Renal pelvis (tissue), 4 donors: ENCODE data around the gene UNG. TPM values are rescaled to one million over a fixed set of nuclear protein-coding genes. Genes with fewer than 3 reads are reported as not detected.

Experiments used
- DNase-seq: peaks from one replicate; pipeline ENCODE4 v3.0.0-alpha.2; 2013
- polyA plus RNA-seq, 3 donors: library from polyadenylated mRNA; unstranded; fragments of 120-200 nt; gene quantifications; one replicate each; pipeline ENCODE4 v1.2.1, GENCODE V29; 2013; ENCODE audit not compliant: insufficient read length in 3 of 3

The UNG gene
- polyA plus RNA-seq, 3 donors: 67.5 to 71.9 (median 71.8) TPM

GRCh38 chr12:109069307-109070271 is 27.8 kb upstream of the UNG start:
- DNase-seq: no peak

DNA sequence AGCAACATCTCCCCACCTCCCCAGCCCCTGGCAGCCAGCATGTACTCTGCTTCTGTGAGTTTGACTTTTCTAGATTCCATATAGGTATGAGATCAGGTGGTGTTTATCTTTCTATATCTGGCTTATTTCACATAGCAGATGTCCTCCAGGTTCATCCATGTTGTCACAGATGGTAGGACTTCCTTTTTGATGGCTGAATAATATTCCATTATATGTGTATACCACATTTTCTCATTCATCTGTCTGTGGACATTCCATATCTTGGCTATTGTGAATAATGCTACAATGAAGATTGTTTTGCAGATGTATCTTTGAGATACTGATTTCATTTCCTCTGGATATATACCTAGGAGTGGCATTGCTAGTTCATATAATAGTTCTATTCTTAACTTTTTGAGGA is 22.5 kb upstream of the UNG start:
- DNase-seq: no peak

DNA sequence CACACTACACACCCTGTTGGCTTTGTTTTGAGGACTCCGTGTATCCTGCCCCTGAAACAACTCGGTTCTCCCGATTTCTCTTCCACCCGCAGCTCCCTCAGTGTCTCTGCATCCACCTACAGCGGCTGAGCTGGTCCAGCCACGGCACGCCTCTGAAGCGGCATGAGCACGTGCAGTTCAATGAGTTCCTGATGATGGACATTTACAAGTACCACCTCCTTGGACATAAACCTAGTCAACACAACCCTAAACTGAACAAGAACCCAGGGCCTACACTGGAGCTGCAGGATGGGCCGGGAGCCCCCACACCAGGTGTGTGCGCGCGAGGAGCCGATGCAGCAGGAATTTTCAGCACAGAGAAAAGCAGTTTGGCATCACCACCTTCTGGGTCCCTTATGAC is 14.6 kb upstream of the UNG start:
- no peak for DNase-seq

GRCh38 chr12:109084425-109084824 is 13.0 kb upstream of the UNG start:
- no peak for DNase-seq

- no peak for DNase-seq
These were observed 11.8 kb upstream of the UNG start for GRCh38 chr12:109085590-109085989.

GRCh38 chr12:109087250-109087649 is 10.1 kb upstream of the UNG start:
- DNase-seq: no peak

DNA sequence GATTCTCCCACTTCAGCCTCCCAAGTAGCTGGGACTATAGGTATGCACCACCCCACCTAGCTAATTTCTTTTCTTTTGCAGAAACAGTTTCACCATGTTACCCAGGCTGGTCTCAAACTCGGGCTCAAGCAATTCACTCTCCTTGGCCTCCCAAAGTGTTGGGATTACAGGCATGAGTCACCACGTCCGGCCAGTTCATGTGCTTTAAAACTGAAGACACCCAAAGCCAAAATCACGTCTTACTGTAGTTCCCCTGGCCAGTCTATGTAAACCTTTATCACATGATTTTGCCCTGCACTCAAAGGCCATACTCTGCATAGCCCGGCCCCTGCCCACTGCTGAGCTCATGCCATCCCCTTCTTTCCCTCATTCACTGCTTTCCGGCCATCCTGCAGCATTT is 8.6 kb upstream of the UNG start:
- DNase-seq: no peak

GRCh38 chr12:109089683-109090082 is 7.7 kb upstream of the UNG start:
- no peak for DNase-seq

DNA sequence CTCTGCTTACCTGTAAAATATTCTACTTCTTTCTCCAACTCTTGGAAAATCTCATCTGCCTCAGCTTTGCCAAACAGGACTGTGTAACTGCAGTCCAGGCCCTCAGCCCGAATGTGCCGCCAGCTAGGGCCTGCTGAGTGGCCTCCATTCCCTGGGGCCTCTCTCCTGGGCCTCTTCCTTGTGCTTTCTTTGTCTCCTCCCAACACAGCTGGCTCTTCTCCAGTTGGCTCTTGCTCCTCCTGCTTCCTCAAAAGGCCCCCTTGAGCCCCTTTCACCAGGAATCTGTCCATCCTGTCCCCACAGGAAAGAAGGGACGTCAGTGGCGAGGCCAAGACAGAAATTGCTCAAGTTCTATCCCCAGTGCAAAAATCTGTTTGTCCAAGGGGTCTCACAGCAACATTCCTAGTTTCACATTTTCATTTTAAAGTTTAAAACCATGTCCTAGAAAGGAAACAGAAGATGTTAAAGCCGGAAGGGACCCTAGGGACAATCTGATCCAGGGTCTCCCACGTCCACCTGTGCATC is 4.8 kb upstream of the UNG start:
- no peak for DNase-seq

DNA sequence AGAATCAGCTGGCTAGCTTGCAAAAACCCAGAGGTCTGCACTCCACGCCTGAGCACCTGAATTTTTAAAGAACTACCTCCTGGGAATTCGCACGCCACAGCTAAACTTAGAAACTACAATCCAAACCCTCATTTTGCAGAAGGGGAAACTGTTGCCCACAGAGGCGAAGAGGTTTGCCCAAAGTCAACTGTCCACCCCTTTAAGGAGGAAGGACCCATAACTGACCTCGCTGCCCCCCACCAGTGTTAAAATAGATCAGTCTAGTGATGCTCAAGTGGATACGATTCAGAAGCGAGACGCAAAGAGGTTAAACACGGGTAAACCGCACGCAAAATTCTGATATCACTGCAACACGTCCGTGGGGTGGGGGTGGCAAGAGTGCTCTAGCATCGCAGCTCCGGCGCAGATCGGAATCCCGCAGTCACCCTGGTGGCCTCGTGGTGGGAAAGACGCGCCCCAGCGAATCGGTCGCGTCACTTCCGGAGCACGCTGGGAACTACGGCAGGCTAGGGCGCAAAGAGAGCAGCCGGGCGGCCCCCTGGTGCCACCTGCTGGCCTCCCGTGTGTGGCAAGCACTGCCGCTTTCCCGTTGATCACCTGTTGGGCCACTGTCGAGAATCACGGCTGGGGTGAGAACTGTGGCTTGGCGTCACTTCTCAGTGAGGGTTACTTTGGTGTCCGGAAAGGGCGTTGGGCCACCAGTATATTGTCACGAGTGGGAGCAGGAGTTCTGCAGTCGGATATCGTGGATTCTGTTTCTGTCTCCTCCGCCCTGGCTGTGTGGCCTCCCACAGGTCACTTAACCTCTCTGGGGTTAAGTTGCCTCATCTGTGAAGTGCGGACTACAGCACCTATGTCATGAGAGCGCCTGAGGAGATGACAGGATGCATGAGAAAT is 4.1 kb upstream of the UNG start, which contains the start of gene ALKBH2:
Gene ALKBH2 (minus strand): TSS at position 451 of the 897 bp plus-strand sequence. CDS start 686 bp downstream, outside the sequence.
- peak; percentile 93 for DNase-seq

DNA sequence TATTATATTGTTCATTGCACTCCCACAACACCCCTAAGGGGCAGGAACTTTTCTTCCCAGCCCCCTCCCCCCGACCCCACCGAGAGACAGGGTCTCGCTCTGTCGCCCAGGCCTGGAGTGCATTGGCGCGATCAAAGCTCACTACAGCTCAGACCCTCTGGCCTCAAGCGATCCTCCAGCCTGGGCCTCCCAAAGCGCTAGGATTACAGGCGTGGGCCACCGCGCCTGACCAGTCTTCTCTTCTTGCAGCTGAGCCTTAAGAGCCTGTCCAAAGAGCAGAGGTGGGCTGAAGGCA is 310 bp upstream of the UNG start:
- DNase-seq: no peak

- no peak for DNase-seq
These were observed 797 bp downstream of the UNG start for GRCh38 chr12:109098183-109098604.

GRCh38 chr12:109098651-109099050 is 1.3 kb downstream of the UNG start:
- DNase-seq: no peak

GRCh38 chr12:109099431-109100020 is 2.1 kb downstream of the UNG start:
- no peak for DNase-seq

DNA sequence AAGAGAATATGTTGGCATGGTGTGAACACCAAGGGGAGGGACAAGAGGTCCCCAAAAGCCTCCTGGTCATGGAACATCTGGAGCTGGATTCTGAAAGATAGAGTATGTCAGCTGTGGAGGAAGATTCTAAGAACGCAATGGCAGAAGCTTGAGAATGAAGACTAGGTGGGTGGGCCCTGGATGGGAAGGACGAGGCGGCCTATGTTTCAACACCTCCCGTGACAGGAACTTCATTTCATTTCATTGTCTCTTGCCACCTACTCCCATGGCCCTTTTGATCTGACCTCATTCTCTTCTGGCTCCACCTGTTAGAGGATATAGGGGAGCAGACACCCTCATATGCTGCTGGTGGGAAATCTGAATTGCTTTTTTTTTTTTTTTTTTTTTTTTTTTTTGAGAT is 3.3 kb downstream of the UNG start:
- no peak for DNase-seq

DNA sequence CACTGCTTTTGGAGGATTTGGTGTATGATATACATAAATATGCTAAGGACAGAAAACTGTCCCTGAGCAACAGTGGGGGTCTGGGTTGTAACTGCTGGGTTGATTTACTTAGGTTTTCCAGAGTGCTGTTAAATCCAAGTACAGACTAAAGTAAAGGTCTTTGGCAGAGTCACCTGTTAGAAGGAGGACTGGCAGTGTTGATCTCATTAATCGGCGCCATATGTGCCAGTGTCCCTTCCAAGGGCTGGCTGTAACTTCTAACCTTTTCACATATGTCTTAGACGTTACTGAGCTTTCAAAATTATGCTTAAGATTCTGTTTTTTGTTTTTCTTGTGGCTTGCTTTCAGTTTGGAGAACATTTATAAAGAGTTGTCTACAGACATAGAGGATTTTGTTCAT is 5.1 kb downstream of the UNG start:
- no peak for DNase-seq

DNA sequence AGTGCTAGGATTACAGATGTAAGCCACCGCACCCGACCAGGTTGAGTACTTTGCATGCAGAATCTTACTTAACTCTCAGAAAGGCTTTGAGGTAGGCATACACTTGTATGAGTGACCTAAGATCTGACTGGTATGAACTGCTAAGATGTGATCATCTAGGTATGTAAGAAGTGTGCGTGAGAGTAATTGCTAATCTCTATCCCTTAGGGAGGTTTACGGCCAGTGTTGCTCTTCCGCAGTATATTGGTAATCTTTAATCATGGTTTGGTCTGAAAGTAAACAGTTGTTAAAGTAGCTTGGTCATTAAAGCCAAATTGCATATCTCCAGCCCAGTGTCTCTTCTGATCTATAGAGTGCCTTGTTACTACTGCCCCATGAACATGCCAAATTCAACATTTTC is 7.8 kb downstream of the UNG start:
- DNase-seq: no peak

- no peak for DNase-seq
These were observed 12.5 kb downstream of the UNG start for GRCh38 chr12:109109746-109110350.

- DNase-seq: peak; percentile 91
These were observed 13.6 kb downstream of the UNG start for GRCh38 chr12:109110988-109111495.

DNA sequence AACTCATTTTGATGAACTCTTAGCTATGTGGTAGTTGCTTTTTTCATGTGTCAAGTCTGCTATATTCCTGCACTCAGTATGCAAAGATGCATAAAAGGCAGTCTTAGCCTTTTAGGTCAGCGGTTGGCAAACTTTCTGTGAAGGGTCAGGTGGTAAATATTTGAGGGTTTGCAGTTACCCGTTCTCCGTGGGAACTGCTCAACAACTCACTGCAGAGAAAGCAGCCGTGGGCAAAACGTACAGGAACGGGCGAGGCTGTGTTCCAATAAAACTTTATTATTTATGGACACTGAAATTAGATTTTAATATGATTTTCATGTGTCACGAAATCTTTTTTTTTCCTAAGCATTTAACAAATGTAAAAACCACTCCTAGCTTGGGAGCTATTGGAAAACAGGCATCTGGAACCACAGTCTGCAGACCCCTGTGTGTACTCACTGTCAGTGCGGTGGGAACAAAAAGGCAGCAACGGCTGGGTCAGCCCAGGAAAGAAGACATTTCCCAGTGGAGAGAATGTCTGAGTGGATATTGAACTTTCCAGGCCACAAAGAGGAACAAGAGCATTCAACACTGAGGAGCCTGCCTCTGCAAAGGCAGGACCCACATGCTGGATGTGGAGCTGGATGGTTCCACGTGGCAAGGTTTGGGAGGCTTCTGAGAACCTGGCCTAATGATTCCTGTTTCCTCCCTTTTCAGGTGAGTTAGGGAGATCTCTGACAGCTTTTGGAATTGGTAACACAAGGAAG is 15.5 kb downstream of the UNG start:
- DNase-seq: no peak
